H9 (cell line): ENCODE results near the gene RRP12. TPM values are rescaled to one million over a fixed set of nuclear protein-coding genes. Genes with fewer than 3 reads are reported as not detected.

Experiments
- DNase-seq: peaks from one replicate; pipeline ENCODE4 v3.0.0-alpha.2; 2017
- H2AFZ ChIP-seq: one replicate; pipeline ENCODE4 v1.6.1; 2013; ENCODE audit warnings: mild to moderate bottlenecking, low read length, control low read depth, moderate library complexity
- H2AK5ac ChIP-seq: 2 replicates; pipeline ENCODE4 v1.6.1; 2013; ENCODE audit warnings: low read length, control low read depth, mixed read lengths; ENCODE audit not compliant: insufficient read length
- H2BK120ac ChIP-seq: one replicate; pipeline ENCODE4 v1.6.1; 2013; ENCODE audit warnings: low read depth, mild to moderate bottlenecking, low read length, control low read depth, inconsistent platforms; ENCODE audit not compliant: poor library complexity, severe bottlenecking
- H2BK12ac ChIP-seq: 2 replicates; pipeline ENCODE4 v1.6.1; 2013; ENCODE audit warnings: low read length, control low read depth, mixed read lengths, low read depth; ENCODE audit not compliant: insufficient read length
- H2BK15ac ChIP-seq: 2 replicates; pipeline ENCODE4 v1.6.1; 2013; ENCODE audit warnings: low read depth, low read length, control low read depth
- H2BK20ac ChIP-seq: one replicate; pipeline ENCODE4 v1.6.1; 2013; ENCODE audit warnings: low read depth, mild to moderate bottlenecking, low read length, control low read depth, inconsistent platforms; ENCODE audit not compliant: poor library complexity, severe bottlenecking
- H2BK5ac ChIP-seq: 2 replicates; pipeline ENCODE4 v1.6.1; 2013; ENCODE audit warnings: low read length, control low read depth, mixed read lengths; ENCODE audit not compliant: insufficient read length
- H3K14ac ChIP-seq: 2 replicates; pipeline ENCODE4 v1.6.1; 2013; ENCODE audit warnings: low read length, control low read depth; ENCODE audit not compliant: insufficient read depth
- H3K18ac ChIP-seq: 2 replicates; pipeline ENCODE4 v1.6.1; 2013; ENCODE audit warnings: low read depth, mild to moderate bottlenecking, mixed read lengths, low read length, control low read depth; ENCODE audit not compliant: insufficient read length
- H3K23ac ChIP-seq: 2 replicates; pipeline ENCODE4 v1.6.1; 2013; ENCODE audit warnings: low read length, control low read depth, mixed read lengths, low read depth; ENCODE audit not compliant: insufficient read length
- H3K23me2 ChIP-seq: 2 replicates; pipeline ENCODE4 v1.6.1; 2013; ENCODE audit warnings: low read depth, mild to moderate bottlenecking, mixed read lengths, low read length, control low read depth; ENCODE audit not compliant: insufficient read length, poor library complexity, severe bottlenecking
- H3K27ac ChIP-seq: 2 replicates; pipeline ENCODE4 v1.5.1; 2013; ENCODE audit warnings: low read length, control low read depth, mixed read lengths, low read depth; ENCODE audit not compliant: insufficient read length
- H3K27me3 ChIP-seq: 2 replicates; pipeline ENCODE4 v1.6.1; 2013; ENCODE audit warnings: low read length, control low read depth, inconsistent platforms; ENCODE audit not compliant: insufficient read depth
- H3K4ac ChIP-seq: 2 replicates; pipeline ENCODE4 v1.6.1; 2013; ENCODE audit warnings: low read depth, mild to moderate bottlenecking, control low read depth, inconsistent platforms, low read length, moderate library complexity
- H3K4me1 ChIP-seq: 2 replicates; pipeline ENCODE4 v1.6.1; 2013; ENCODE audit warnings: low read length, control low read depth, inconsistent platforms; ENCODE audit not compliant: insufficient read depth
- H3K4me2 ChIP-seq: 2 replicates; pipeline ENCODE4 v1.6.1; 2013; ENCODE audit warnings: low read length, control low read depth, mixed read lengths; ENCODE audit not compliant: insufficient read length, insufficient read depth
- H3K56ac ChIP-seq: 2 replicates; pipeline ENCODE4 v1.6.1; 2013; ENCODE audit warnings: low read depth, mild to moderate bottlenecking, mixed read lengths, low read length, control low read depth; ENCODE audit not compliant: insufficient read length
- H3K79me1 ChIP-seq: 2 replicates; pipeline ENCODE4 v1.6.1; 2013; ENCODE audit warnings: low read depth, mild to moderate bottlenecking, moderate library complexity, low read length, control low read depth, inconsistent platforms; ENCODE audit not compliant: insufficient read depth, poor library complexity, severe bottlenecking
- H3K79me2 ChIP-seq: 2 replicates; pipeline ENCODE4 v1.6.1; 2013; ENCODE audit warnings: low read length, control low read depth, inconsistent platforms; ENCODE audit not compliant: insufficient read depth
- H3K9ac ChIP-seq: 2 replicates; pipeline ENCODE4 v1.6.1; 2013; ENCODE audit warnings: low read length, control low read depth, mixed read lengths; ENCODE audit not compliant: insufficient read length; ENCODE audit errors: extremely low read depth
- H3K9me3 ChIP-seq: one replicate; pipeline ENCODE4 v1.6.1; 2013; ENCODE audit warnings: low read depth, low read length, inconsistent platforms; ENCODE audit not compliant: control insufficient read depth
- H3T11ph ChIP-seq: one replicate; pipeline ENCODE4 v1.6.1; 2013; ENCODE audit warnings: mild to moderate bottlenecking, low read length, control low read depth, inconsistent platforms
- H4K20me1 ChIP-seq: one replicate; pipeline ENCODE4 v1.6.1; 2013; ENCODE audit not compliant: control insufficient read depth, insufficient read length, insufficient read depth
- H4K5ac ChIP-seq: 2 replicates; pipeline ENCODE4 v1.6.1; 2013; ENCODE audit warnings: low read depth, mild to moderate bottlenecking, mixed read lengths, low read length, control low read depth; ENCODE audit not compliant: insufficient read length
- H4K8ac ChIP-seq: replicated peaks from 2 replicates; pipeline ENCODE4 v1.6.1; 2013; ENCODE audit warnings: low read length, control low read depth, mixed read lengths, low read depth; ENCODE audit not compliant: insufficient read length
- H4K91ac ChIP-seq: 2 replicates; pipeline ENCODE4 v1.6.1; 2013; ENCODE audit warnings: low read depth, mild to moderate bottlenecking, moderate library complexity, mixed read lengths, low read length, control low read depth; ENCODE audit not compliant: insufficient read length
- H3K27ac Mint-ChIP-seq, 3 experiments: 2 replicates in 2 of 3; 3 replicates in 1 of 3; pipeline ENCODE4 v1.8.0; 2020 to 2021; ENCODE audit warnings: mixed read lengths in 3 of 3, mild to moderate bottlenecking in 1 of 3, moderate library complexity in 1 of 3
- H3K27me3 Mint-ChIP-seq: 2 replicates; pipeline ENCODE4 v1.8.0; 2021; ENCODE audit warnings: low read depth, mild to moderate bottlenecking, moderate library complexity, mixed read lengths
- H3K36me3 Mint-ChIP-seq, 3 experiments: 2 replicates in 2 of 3; 3 replicates in 1 of 3; pipeline ENCODE4 v1.8.0; 2020 to 2021; ENCODE audit warnings: low read depth in 3 of 3, mixed read lengths in 3 of 3; ENCODE audit not compliant: insufficient read depth in 1 of 3
- H3K4me1 Mint-ChIP-seq, 2 experiments: 2 replicates each; pipeline ENCODE4 v1.8.0; 2020; ENCODE audit warnings: mixed read lengths in 2 of 2
- H3K4me3 Mint-ChIP-seq, 2 experiments: 2 replicates in 1 of 2; 3 replicates in 1 of 2; pipeline ENCODE4 v1.8.0; 2020 to 2021; ENCODE audit warnings: mild to moderate bottlenecking in 2 of 2, mixed read lengths in 2 of 2, moderate library complexity in 1 of 2
- H3K9me3 Mint-ChIP-seq, 2 experiments: 2 replicates in 1 of 2; 3 replicates in 1 of 2; pipeline ENCODE4 v1.8.0; 2020; ENCODE audit warnings: mild to moderate bottlenecking in 2 of 2, mixed read lengths in 2 of 2, moderate library complexity in 1 of 2
- WGBS: extraction: QIAGEN DNeasy Blood & Tissue Kit; methylation state at CpG from one replicate; pipeline ENCODE4 v1.1.7; 2013; ENCODE audit warnings: missing lambda C conversion rate, low lambda C conversion rate, mixed read lengths; ENCODE audit not compliant: insufficient read length; ENCODE audit errors: extremely low coverage; 5-methylcytosine and 5-hydroxymethylcytosine counted together
- total RNA-seq: library from RNA; stranded (reverse); gene quantifications from 2 replicates; pipeline ENCODE4 v1.2.1, GENCODE V29; 2021
- TF ChIP-seq, protein P1 (sequence below): fragments of 200-600 bp; sonication (generic); conservative IDR thresholded peaks from 3 replicates; pipeline ENCODE4 v1.8.0; 2021; ENCODE audit warnings: antibody characterized with exemption, mild to moderate bottlenecking

The RRP12 gene
- total RNA-seq, 1 experiment from 2014 or later, result 71.6 TPM

DNA sequence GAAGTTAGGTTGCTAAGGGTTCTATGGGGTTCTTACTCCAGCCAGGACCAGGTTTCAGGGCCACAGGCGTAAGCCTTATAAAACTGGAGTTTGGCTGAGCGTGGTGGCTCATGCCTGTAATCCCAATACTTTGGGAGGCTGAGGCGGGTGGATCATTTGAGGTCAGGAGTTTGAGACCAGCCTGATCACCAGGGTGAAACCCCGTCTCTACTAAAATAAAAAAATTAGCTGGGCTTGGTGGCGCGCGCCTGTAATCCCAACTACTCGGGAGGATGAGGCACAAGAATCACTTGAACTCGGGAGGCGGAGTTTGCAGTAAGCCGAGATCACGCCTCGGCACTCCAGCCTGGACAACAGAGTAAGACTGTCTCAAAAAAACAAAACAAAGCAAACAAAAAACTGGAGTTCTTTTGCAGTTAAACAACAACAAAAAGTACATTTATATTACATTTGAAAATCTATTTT is 347 bp upstream of the RRP12 start:
- Histone ChIP-seq H4K20me1 (no peaks in the 10 kb centered on the region), H3K79me2 (0 out of 2 replicates have a peak, but pooled peaks cover 2% of the 10 kb centered on the region), H2BK20ac (no peak overlapping the region), H3K56ac (no peak overlapping the region), H2AFZ (no peak overlapping the region), H2AK5ac (no peak overlapping the region), H3K79me1 (no peaks in the 10 kb centered on the region), H3K23ac (no peak overlapping the region), H4K8ac (no peak overlapping the region), H2BK120ac (no peak overlapping the region), H3K4me2 (peak overlapping the region; percentile 80), H3K14ac (no peak overlapping the region), H3K27ac (no peak overlapping the region), H3T11ph (no peak overlapping the region), H2BK15ac (no peak overlapping the region), H4K5ac (no peak overlapping the region), H4K91ac (no peak overlapping the region), H3K18ac (peak overlapping the region; percentile 30), H3K4me1 (no peaks in the 10 kb centered on the region), H2BK5ac (no peak overlapping the region), H2BK12ac (no peak overlapping the region), H3K23me2 (peaks cover 7% of the 10 kb centered on the region), H3K9me3 (no peaks in the 10 kb centered on the region), H3K4ac (no peak overlapping the region), H3K27me3 (no peaks in the 10 kb centered on the region), H3K9ac (no peak overlapping the region)
- peak; percentile 51 for DNase-seq
- Mint-ChIP-seq H3K9me3 (no peaks in the 10 kb centered on the region), H3K27me3 (no peaks in the 10 kb centered on the region), H3K36me3 (peaks cover 0 to 19% (median 5%) of the 10 kb centered on the region in 3 experiments; a peak in 4 of 7 replicates), H3K27ac (peak overlapping the region; percentile 84 to 98 (median 92); a peak in 3 of 7 replicates), H3K4me3 (peak overlapping the region; percentile 96 to 97), H3K4me1 (peaks cover 8 to 12% of the 10 kb centered on the region in 2 experiments)
- no CpG with 5 or more reads among the region's 13 CpGs for WGBS
- TF ChIP-seq, protein P1, sequence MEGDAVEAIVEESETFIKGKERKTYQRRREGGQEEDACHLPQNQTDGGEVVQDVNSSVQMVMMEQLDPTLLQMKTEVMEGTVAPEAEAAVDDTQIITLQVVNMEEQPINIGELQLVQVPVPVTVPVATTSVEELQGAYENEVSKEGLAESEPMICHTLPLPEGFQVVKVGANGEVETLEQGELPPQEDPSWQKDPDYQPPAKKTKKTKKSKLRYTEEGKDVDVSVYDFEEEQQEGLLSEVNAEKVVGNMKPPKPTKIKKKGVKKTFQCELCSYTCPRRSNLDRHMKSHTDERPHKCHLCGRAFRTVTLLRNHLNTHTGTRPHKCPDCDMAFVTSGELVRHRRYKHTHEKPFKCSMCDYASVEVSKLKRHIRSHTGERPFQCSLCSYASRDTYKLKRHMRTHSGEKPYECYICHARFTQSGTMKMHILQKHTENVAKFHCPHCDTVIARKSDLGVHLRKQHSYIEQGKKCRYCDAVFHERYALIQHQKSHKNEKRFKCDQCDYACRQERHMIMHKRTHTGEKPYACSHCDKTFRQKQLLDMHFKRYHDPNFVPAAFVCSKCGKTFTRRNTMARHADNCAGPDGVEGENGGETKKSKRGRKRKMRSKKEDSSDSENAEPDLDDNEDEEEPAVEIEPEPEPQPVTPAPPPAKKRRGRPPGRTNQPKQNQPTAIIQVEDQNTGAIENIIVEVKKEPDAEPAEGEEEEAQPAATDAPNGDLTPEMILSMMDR, result no peak
